ENCODE measurements around the gene TLDC2.

DNA sequence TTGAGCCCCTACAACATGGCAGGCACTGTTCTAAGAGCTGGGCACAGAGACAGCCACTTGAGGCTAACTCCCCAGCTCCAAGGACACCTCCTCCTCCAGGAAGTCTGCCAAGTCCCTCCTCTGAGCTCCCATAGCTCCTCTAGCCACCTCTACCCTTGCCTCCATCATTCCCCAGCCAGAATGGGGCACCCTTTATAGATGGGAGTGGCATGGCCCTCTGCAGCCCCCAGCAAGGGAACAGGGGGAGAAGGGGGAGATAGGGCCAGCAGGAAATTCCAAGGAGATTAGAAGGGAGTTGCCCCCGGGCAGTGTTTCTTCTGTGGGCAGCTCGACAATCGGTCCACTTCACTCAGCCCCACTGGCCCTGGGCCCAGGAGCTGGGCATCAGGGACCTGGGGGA lies 19.7 kb upstream of the TLDC2 start:
- TF ChIP-seq POLR2A (IDR thresholded peaks at IDR 0.05): no peak
- TF ChIP-seq, protein P1, sequence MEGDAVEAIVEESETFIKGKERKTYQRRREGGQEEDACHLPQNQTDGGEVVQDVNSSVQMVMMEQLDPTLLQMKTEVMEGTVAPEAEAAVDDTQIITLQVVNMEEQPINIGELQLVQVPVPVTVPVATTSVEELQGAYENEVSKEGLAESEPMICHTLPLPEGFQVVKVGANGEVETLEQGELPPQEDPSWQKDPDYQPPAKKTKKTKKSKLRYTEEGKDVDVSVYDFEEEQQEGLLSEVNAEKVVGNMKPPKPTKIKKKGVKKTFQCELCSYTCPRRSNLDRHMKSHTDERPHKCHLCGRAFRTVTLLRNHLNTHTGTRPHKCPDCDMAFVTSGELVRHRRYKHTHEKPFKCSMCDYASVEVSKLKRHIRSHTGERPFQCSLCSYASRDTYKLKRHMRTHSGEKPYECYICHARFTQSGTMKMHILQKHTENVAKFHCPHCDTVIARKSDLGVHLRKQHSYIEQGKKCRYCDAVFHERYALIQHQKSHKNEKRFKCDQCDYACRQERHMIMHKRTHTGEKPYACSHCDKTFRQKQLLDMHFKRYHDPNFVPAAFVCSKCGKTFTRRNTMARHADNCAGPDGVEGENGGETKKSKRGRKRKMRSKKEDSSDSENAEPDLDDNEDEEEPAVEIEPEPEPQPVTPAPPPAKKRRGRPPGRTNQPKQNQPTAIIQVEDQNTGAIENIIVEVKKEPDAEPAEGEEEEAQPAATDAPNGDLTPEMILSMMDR (IDR thresholded peaks at IDR 0.05): no peak
